GM21390 (cell line): Measurements from ENCODE around the gene AEBP2.
A peak's percentile ranks its signal among the peaks of the same experiment; 100 is the strongest.

Experiments
- ATAC-seq: cut with Tn5 transposase; IDR thresholded peaks from one replicate; pipeline ENCODE4 v1.9.1; 2021; ENCODE audit not compliant: unreplicated experiment

Gene AEBP2

DNA sequence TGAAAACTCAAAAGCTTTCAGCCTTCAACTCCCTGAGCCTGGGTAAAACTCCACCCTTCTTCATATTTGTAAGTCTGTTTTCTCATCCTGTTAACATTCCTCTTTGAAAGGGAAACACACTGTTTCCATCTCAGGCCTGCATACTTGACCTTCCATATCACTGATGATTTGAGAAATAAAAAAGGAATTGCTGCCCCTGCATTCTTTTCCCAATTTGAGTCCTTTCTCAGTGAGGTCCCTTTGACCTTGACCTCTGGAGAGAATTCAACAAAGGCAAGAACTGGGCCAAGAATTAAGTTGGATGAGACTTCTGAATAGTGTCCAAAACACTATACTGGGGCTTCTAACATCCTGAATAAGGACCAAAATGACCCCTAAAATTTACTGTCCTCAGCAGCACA, 108.0 kb downstream of the AEBP2 start:
- no peak for ATAC-seq

DNA sequence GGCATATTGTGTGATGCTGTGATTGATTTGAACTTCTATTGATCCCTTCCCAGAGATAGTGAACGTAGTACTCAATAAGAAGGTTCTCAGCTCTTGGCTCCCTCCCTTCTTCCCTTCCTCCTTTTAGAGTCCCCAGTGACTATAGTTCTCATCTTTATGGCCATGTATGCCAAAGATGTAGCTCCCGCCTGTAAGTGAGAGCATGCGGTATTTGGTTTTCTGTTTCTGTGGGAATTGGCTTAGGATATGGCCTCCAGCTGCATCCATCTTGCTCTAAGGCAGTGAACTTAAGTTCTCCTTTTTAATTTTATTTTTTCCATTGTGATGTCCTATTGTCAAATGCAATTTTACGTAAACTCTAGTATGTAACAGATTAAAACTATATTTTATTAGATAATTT, 109.5 kb downstream of the AEBP2 start:
- no peak for ATAC-seq

DNA sequence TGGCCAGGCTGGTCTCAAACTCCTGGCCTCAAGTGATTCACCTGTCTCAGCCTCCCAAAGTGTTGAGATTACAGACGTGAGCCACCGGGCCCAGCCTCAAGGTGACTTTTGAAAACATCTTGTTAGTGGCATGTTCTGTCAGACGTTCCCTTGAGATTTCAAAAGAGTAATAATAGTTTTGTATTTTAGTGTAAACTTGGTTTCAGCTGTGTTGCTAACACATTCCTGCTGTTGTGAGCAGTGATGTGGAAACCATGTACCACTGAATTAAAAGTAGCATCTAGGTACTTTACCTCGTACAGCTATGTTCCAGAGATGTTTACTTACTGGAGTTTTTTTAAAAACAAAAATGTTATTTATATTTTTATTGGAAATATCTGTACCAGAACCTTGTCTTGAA, 111.3 kb downstream of the AEBP2 start:
- peak; percentile 39 for ATAC-seq

DNA sequence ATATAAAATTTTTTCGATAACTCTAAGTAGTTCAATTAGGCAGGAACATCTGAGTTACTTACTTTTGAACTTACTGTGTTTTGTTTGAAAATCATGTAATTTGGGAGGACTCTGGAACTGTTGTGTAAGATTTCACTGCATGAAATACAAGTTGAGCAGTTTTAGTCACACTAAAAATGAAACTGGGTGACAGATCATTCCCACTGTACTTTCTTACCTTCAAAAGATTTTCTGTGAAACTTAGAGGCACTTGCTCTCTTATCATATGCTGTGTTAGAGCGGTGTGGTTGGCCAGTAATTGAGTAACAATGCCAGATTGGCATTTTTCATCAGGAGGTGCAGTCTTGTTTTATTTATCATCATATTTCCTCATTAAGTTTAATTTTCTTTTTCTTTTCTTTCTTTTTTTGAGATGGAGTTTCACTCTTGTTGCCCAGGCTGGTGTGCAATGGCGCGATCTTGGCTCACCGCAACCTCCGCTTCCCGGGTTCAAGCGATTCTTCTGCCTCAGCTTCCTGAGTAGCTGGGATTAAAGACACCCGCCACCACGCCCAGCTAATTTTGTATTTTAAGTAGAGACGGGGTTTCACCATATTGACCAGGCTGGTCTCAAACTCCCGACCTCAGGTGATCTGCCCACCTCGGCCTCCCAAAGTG, 113.3 kb downstream of the AEBP2 start:
- ATAC-seq = peak; percentile 86

GRCh38 chr12:19553175-19553574, 113.9 kb downstream of the AEBP2 start:
- ATAC-seq = no peak

GRCh38 chr12:19561411-19561961, 122.2 kb downstream of the AEBP2 start:
- no peak for ATAC-seq
